MCF 10A (cell line): ENCODE data around the gene AVP. TPM values are rescaled to one million over a fixed set of nuclear protein-coding genes. Genes with fewer than 3 reads are reported as not detected.

Experiments used
- BruUV-seq: library from RNA; stranded (reverse); fragments of 400-500 nt; replicated peaks from 2 replicates; lab custom pipeline; 2021; lab: Mats Ljungman, UMichigan
- CTCF ChIA-PET: fragments of 300-600 bp; sonication (Branson Sonifier 250); formaldehyde crosslinking; extraction: SDS; loops from one replicate; lab custom pipeline; 2021; ENCODE audit warnings: antibody characterized with exemption, inconsistent platforms; lab: Yijun Ruan, JAX
- POLR2A ChIA-PET: fragments of 300-600, 350-650 bp; sonication (Branson Sonifier 250); formaldehyde crosslinking; extraction: SDS; loops from one replicate; lab custom pipeline; 2020; ENCODE audit warnings: antibody characterized with exemption, inconsistent platforms; lab: Yijun Ruan, JAX
- DNase-seq: peaks from one replicate; pipeline ENCODE4 v3.0.0-alpha.2; 2018; ENCODE audit not compliant: unreplicated experiment
- H3K27ac Mint-ChIP-seq: one replicate; pipeline ENCODE4 v1.8.0; 2022; ENCODE audit warnings: mild to moderate bottlenecking, low read depth, mixed read lengths; ENCODE audit not compliant: unreplicated experiment
- H3K27me3 Mint-ChIP-seq: one replicate; pipeline ENCODE4 v1.8.0; 2022; ENCODE audit warnings: mixed read lengths; ENCODE audit not compliant: insufficient read depth, unreplicated experiment
- H3K36me3 Mint-ChIP-seq: one replicate; pipeline ENCODE4 v1.8.0; 2022; ENCODE audit warnings: mild to moderate bottlenecking, moderate library complexity, mixed read lengths; ENCODE audit not compliant: insufficient read depth, unreplicated experiment
- H3K4me1 Mint-ChIP-seq: one replicate; pipeline ENCODE4 v1.8.0; 2022; ENCODE audit warnings: mixed read lengths; ENCODE audit not compliant: insufficient read depth, unreplicated experiment
- H3K4me3 Mint-ChIP-seq: one replicate; pipeline ENCODE4 v1.8.0; 2022; ENCODE audit warnings: mild to moderate bottlenecking, moderate library complexity, mixed read lengths; ENCODE audit not compliant: unreplicated experiment
- H3K9me3 Mint-ChIP-seq: one replicate; pipeline ENCODE4 v1.8.0; 2022; ENCODE audit warnings: mixed read lengths; ENCODE audit not compliant: unreplicated experiment
- CTCF ChIP-seq: fragments of 200-600 bp; IDR thresholded peaks from one replicate; pipeline ENCODE4 v1.8.0; 2022; ENCODE audit warnings: antibody characterized with exemption, mild to moderate bottlenecking; ENCODE audit not compliant: unreplicated experiment
- intact Hi-C: fragments of 100-400 bp; cut with micrococcal nuclease; formaldehyde crosslinking; loops from 2 replicates; pipeline ENCODE4 v1.14.1; 2022
- total RNA-seq: library from RNA; stranded (reverse); gene quantifications from 2 replicates; pipeline ENCODE4 v1.2.3, GENCODE V29; 2022

The AVP gene
- total RNA-seq, 1 experiment from 2014 or later = not detected

GRCh38 chr20:3111507-3111906 lies 27.0 kb upstream of the AVP start:
- ChIA-PET POLR2A (interaction anchor here (1.0 kb wide), 1 partner anchor 9 kb away, joined by 3 read pairs; no protein-coding TSS in a partner anchor), CTCF (interaction anchor here (1.9 kb wide), 1 partner anchor 58 kb away, joined by 7 read pairs; no protein-coding TSS in a partner anchor)
- H3K36me3 Mint-ChIP-seq = peaks cover 18% of the 10 kb centered on the region
- no peaks in the 10 kb centered on the region for H3K9me3 Mint-ChIP-seq
- no peak for DNase-seq
- no peak overlapping the region for H3K4me3 Mint-ChIP-seq
- no peak for TF ChIP-seq CTCF
- no TSS peak for BruUV-seq
- intact Hi-C loops = no loop called here
- no peaks in the 10 kb centered on the region for H3K27me3 Mint-ChIP-seq
- no peak overlapping the region for H3K27ac Mint-ChIP-seq
- no peaks in the 10 kb centered on the region for H3K4me1 Mint-ChIP-seq

GRCh38 chr20:3109350-3110302 lies 25.1 kb upstream of the AVP start:
- Mint-ChIP-seq H3K9me3 (no peaks in the 10 kb centered on the region), H3K36me3 (peaks cover 18% of the 10 kb centered on the region), H3K27ac (no peak overlapping the region), H3K4me3 (no peak overlapping the region), H3K4me1 (no peaks in the 10 kb centered on the region), H3K27me3 (no peaks in the 10 kb centered on the region)
- CTCF ChIA-PET = interaction anchor here (0.7 to 1.9 kb wide), 5 partner anchors 9 to 57 kb away, joined by 3 to 13 read pairs (median 6); no protein-coding TSS in a partner anchor
- no TSS peak for BruUV-seq
- no peak for TF ChIP-seq CTCF
- POLR2A ChIA-PET = interaction anchor here (0.7 to 1.1 kb wide), 2 partner anchors 41 to 52 kb away, joined by 3 read pairs; no protein-coding TSS in a partner anchor
- intact Hi-C loops = no loop called here
- DNase-seq = no peak

- no peak for TF ChIP-seq CTCF
- H3K4me1 Mint-ChIP-seq = peaks cover 5% of the 10 kb centered on the region
- BruUV-seq = no TSS peak
- intact Hi-C loops = no loop called here
- DNase-seq = no peak
- CTCF ChIA-PET = interaction anchor here (1.8 kb wide), 1 partner anchor 54 kb away, joined by 13 read pairs; no protein-coding TSS in a partner anchor
- H3K27ac Mint-ChIP-seq = peak overlapping the region; percentile 16
- H3K27me3 Mint-ChIP-seq = no peaks in the 10 kb centered on the region
- POLR2A ChIA-PET = interaction anchor here (0.7 to 1.3 kb wide), 2 partner anchors 10 to 72 kb away, joined by 4 read pairs; no protein-coding TSS in a partner anchor
- no peak overlapping the region for H3K4me3 Mint-ChIP-seq
- H3K36me3 Mint-ChIP-seq = peaks cover 9% of the 10 kb centered on the region
- no peaks in the 10 kb centered on the region for H3K9me3 Mint-ChIP-seq
Measured at GRCh38 chr20:3107464-3108025, 23.0 kb upstream of the AVP start.
